Activated CD4-positive, alpha-beta memory T cell treated with anti-CD3 and anti-CD28 coated beads for 36 hours (primary cell): Measurements from ENCODE around the gene CPE. TPM values are rescaled to one million over a fixed set of nuclear protein-coding genes. Genes with fewer than 3 reads are reported as not detected.
"Not testable (repeated sequence)": the region's sequence is repeated elsewhere in the genome, so short reads cannot be mapped to it uniquely, and the experiment has no call there.

Experiments
- CTCF ChIA-PET: fragments of 350-600 bp; sonication (Branson Sonifier 250); formaldehyde crosslinking; loops from one replicate; lab custom pipeline; 2021; ENCODE audit warnings: antibody characterized with exemption, inconsistent platforms; lab: Charles Lee
- POLR2A ChIA-PET: fragments of 350-600 bp; sonication (Branson Sonifier 250); formaldehyde crosslinking; loops from one replicate; lab custom pipeline; 2021; ENCODE audit warnings: antibody characterized with exemption; lab: Charles Lee
- DNase-seq: peaks from one replicate; pipeline ENCODE4 v3.0.0-alpha.2; 2020
- H3K27ac Mint-ChIP-seq: one replicate; pipeline ENCODE4 v1.8.0; 2021; ENCODE audit warnings: mixed read lengths
- H3K27me3 Mint-ChIP-seq: one replicate; pipeline ENCODE4 v1.8.0; 2021; ENCODE audit warnings: mixed read lengths
- H3K36me3 Mint-ChIP-seq: one replicate; pipeline ENCODE4 v1.8.0; 2021; ENCODE audit warnings: mixed read lengths
- H3K4me1 Mint-ChIP-seq: one replicate; pipeline ENCODE4 v1.8.0; 2021; ENCODE audit warnings: low read depth, mixed read lengths
- H3K4me3 Mint-ChIP-seq: one replicate; pipeline ENCODE4 v1.8.0; 2021; ENCODE audit warnings: mild to moderate bottlenecking, mixed read lengths
- H3K9me3 Mint-ChIP-seq: one replicate; pipeline ENCODE4 v1.8.0; 2021; ENCODE audit warnings: mixed read lengths
- intact Hi-C: fragments of 100-400 bp; cut with micrococcal nuclease; formaldehyde crosslinking; loops from one replicate; pipeline ENCODE4 v1.15.1; 2023
- total RNA-seq, 2 experiments: library from RNA; stranded (reverse); gene quantifications; one replicate each; pipeline ENCODE4 v1.2.3, GENCODE V29; 2021

CPE gene
- total RNA-seq, 2 experiments from 2014 or later: not detected

DNA sequence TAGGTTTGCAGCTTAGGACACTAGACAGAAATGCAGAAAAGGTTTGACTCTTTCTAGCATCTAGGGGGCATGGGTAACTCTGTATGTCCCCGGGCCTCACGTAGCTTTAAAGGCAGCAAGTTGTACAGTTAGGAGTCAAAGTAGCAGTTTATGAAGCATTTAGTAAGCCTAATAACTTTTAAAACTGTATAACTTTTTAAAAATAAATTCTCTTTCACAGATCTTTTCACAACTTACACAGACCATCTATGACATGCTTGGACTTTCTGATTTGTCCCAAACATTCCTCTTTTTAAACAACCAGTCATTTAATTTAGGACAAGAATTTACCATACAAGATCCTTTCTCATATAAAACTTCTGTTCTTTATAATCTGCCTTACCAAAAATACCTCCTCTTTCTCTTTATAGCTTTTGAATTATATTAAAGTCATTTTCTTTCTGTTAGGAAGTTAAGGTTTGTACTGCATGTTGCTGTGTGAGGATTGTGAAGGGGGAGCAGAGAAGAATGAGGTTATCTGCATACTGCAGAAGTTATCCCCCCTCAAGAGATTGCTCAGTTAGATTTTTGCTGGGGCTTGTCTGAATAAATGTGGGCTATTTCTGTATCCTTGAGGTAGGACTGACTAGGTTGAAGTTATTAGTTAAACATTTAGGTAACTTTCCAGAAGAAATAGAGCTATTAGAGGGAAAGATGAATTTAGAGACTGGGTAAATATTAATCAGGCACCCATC is 94.3 kb downstream of the CPE start:
- ChIA-PET CTCF (interaction anchor here (0.8 to 2.6 kb wide), 3 partner anchors 9 to 694 kb away, joined by 4 to 9 read pairs (median 5); no protein-coding TSS in a partner anchor), POLR2A (no interaction called here)
- intact Hi-C loops: no loop called here

DNA sequence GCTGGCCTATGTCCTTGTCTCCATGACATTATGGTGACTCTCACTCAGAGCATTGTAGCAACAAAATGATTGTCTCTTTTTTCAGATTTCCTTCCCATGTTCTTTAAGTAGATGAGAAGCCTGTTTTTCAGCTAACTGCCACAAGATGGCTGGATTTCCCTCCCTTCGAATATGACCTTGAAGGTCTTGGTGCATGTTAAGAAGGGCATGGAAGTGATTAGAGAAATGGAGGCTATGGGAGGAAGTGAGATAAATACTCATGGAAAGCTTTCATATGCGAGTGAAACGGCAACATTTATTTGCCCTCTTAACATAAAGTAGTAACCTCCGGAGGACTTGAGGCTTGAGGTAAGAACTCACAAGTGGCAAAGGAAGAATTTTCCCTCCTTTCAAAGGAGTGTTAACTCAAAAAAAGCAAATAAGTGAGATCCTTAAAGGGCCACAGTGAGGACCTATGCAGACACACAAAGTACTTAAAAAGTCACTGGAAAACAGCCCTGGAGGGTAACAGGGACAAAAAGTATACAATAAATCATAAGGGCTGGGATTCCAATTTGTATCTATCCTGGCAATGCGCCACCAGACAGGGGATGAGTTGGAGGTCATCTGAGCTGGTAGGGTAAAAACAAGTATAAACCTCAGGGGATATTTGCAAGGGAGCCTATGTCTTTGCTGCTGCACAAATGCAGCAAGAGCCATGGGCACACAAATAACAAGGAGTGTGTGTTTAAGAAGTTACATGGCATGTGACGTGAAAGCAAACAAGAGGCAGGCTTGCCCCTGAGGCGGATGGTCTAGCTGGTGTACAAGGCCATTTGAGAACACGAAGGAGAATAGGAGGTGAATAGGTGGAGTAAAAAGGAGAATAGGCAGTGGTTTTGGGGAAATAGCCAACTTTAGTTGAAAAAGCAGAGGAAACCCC is 96.2 kb downstream of the CPE start:
- POLR2A ChIA-PET: no interaction called here
- H3K9me3 Mint-ChIP-seq: peaks cover 9% of the 10 kb centered on the region
- CTCF ChIA-PET: no interaction called here
- H3K27me3 Mint-ChIP-seq: peaks cover 6% of the 10 kb centered on the region
- no peaks in the 10 kb centered on the region for H3K4me1 Mint-ChIP-seq
- intact Hi-C loops: no loop called here
- no peak overlapping the region for H3K27ac Mint-ChIP-seq
- H3K4me3 Mint-ChIP-seq: no peak overlapping the region
- DNase-seq: no peak
- peaks cover 5% of the 10 kb centered on the region for H3K36me3 Mint-ChIP-seq

More for the DNA sequence above, 94.3 kb downstream of the CPE start:
- H3K4me3 Mint-ChIP-seq: no peak overlapping the region
- peaks cover 5% of the 10 kb centered on the region for H3K36me3 Mint-ChIP-seq
- peaks cover 9% of the 10 kb centered on the region for H3K9me3 Mint-ChIP-seq
- no peak overlapping the region for H3K27ac Mint-ChIP-seq
- H3K4me1 Mint-ChIP-seq: no peaks in the 10 kb centered on the region
- H3K27me3 Mint-ChIP-seq: peaks cover 6% of the 10 kb centered on the region
- DNase-seq: no peak

DNA sequence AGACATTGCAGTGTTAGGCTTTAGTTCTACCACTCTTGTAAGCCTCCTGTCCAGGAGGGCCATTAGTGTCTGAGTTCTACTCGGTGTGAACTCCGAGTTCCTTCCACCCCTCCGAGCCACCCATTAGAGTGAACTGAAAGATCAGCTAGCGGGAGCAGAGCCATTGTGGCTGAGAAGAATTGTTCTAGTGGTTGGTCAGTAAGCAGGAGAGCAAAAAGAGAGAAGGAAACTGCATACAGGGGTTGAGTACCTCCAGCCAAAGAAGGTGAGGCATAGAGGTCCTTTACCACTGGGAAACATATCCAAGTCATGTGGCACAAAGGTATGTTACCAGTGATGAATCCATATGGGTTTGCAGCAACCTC is 96.9 kb downstream of the CPE start:
- DNase-seq: no peak
- POLR2A ChIA-PET: no interaction called here
- Mint-ChIP-seq H3K4me3 (no peak overlapping the region), H3K36me3 (peaks cover 5% of the 10 kb centered on the region), H3K4me1 (no peaks in the 10 kb centered on the region), H3K27ac (no peak overlapping the region), H3K9me3 (peaks cover 9% of the 10 kb centered on the region), H3K27me3 (peaks cover 6% of the 10 kb centered on the region)
- intact Hi-C loops: no loop called here
- CTCF ChIA-PET: no interaction called here

DNA sequence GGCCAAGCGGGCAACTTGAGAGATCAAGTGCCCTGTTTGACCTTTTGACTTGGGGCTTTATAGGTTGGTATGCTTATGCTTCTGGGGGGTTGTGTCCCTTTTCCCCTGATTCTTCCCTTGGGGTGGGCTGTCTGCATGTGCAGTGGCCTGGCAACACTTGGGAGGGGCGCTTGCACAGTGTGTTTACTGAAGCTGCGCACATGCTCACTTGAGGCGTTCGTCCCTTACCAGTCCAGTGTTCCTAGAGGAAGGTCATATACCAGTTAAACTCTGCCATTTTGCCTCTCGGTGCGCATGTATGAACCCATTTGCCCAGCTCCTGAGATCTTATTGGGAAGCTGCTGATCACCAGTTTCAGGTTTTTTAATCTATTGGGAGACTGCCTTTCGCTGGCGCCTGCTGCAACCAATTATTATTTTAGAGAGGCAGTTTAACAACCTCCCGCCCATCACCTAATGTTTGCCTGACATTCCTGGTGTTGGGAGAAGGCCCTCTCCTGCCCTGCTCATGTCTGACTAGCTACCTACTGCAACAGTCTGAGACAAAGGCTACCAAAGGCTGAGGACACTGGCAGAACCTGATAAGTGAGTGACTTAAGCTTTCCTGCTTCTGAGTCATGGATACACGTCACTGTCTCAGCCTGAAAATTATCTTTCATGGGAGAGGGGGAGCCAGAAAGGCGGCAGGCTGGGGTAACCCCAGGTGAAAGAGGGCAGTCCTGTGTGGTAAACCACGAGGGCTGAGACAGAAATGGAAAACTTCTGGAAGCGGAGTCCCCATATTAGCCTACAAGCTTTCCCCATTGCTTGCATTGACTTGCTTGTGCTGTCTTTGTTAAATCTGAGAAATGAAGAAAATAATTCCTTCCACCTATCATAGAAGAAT is 97.6 kb downstream of the CPE start:
- Mint-ChIP-seq H3K27me3 (peaks cover 6% of the 10 kb centered on the region), H3K9me3 (peaks cover 9% of the 10 kb centered on the region), H3K4me1 (no peaks in the 10 kb centered on the region), H3K4me3 (no peak overlapping the region), H3K27ac (no peak overlapping the region), H3K36me3 (peaks cover 5% of the 10 kb centered on the region)
- intact Hi-C loops: no loop called here
- CTCF ChIA-PET: interaction anchor here (0.9 to 1.7 kb wide), 2 partner anchors 10 to 17 kb away, joined by 3 to 7 read pairs; no protein-coding TSS in a partner anchor
- POLR2A ChIA-PET: no interaction called here
- DNase-seq: no peak

DNA sequence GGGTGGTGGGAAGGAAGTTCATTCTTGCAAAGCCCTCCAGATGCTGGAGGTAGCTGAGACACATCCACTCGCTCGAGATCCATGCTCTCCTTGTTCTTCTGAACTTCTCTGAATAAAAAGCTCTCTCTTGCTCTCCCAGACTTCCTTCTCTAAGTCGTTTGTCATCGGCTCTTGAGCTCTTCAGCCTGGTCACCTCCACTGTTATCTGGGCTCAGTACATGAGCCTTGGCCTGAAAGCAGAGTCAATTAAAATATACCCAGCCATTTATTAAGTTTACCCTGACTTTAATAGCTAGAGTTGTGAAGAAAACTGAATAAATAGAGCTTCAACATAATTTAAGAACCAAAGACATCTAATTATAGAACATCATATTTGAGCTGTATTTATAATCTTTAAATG is 99.0 kb downstream of the CPE start:
- H3K36me3 Mint-ChIP-seq: peaks cover 5% of the 10 kb centered on the region
- POLR2A ChIA-PET: no interaction called here
- CTCF ChIA-PET: interaction anchor here (1.7 kb wide), 1 partner anchor 16 kb away, joined by 7 read pairs; no protein-coding TSS in a partner anchor
- H3K9me3 Mint-ChIP-seq: peaks cover 6% of the 10 kb centered on the region
- DNase-seq: no peak
- H3K27ac Mint-ChIP-seq: no peak overlapping the region
- H3K27me3 Mint-ChIP-seq: peaks cover 6% of the 10 kb centered on the region
- H3K4me3 Mint-ChIP-seq: no peak overlapping the region
- intact Hi-C loops: no loop called here
- H3K4me1 Mint-ChIP-seq: no peaks in the 10 kb centered on the region

DNA sequence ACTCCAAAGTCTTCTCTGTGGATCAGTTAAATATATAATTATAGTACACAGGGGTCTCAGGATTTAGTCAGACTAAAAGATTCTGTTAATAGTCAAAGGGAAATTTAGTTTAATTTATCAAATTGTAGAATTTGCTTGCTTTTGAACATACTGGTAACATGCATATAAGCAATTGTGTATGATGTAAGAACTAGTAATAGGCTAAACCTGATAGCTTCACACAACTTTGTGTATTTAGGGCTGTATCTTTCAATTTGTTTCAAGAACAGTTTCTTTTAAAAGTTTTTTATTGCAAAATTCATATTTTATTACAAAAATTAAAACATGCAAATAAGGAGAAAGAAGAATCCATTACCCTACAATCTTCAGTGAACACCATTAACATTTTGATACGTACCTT is 99.5 kb downstream of the CPE start:
- ChIA-PET CTCF (interaction anchor here (1.7 kb wide), 1 partner anchor 15 kb away, joined by 7 read pairs; no protein-coding TSS in a partner anchor), POLR2A (no interaction called here)
- peaks cover 3% of the 10 kb centered on the region for H3K9me3 Mint-ChIP-seq
- H3K4me3 Mint-ChIP-seq: no peak overlapping the region
- peaks cover 3% of the 10 kb centered on the region for H3K36me3 Mint-ChIP-seq
- no peaks in the 10 kb centered on the region for H3K4me1 Mint-ChIP-seq
- H3K27ac Mint-ChIP-seq: no peak overlapping the region
- intact Hi-C loops: no loop called here
- peaks cover 4% of the 10 kb centered on the region for H3K27me3 Mint-ChIP-seq
- no peak for DNase-seq

DNA sequence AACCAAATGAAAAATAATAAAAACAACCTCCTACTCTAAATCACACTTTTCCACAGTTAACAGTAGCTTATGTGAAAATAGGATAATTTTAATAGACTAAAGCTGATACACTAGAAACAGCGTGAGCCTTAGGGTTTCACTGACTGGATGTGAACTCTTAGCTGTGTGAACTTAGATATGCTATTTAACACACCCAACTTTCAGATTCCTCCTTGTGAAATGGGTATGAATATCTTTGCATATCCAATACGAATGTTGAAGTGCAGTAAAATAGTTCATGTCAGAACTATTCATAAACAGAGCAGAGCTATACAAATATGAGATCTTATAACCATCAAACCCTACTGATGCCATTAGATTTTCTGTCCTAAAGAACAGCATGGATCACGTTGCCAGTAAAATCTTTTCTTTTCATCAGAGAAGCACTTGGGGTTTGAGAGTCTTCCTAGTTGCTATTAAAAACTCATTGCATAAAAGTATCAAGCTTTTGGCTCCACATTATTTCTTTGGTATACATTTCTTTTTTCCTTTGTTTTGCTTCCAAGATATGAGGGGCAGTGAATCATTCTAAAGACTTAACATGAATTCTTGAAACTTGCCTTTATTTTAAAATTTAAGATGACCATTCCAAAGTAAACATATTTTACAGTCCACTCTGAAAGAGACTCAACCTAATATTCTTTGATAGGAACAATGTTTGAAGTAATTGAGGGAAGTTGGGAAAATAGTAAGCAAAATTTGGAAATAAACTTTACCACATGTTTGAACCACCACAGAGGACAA is 102.4 kb downstream of the CPE start:
- Mint-ChIP-seq H3K4me3 (no peak overlapping the region), H3K27ac (no peak overlapping the region), H3K27me3 (peaks cover 4% of the 10 kb centered on the region), H3K9me3 (no peaks in the 10 kb centered on the region), H3K36me3 (no peaks in the 10 kb centered on the region), H3K4me1 (no peaks in the 10 kb centered on the region)
- intact Hi-C loops: no loop called here
- POLR2A ChIA-PET: no interaction called here
- CTCF ChIA-PET: interaction anchor here (2.9 kb wide), 1 partner anchor 13 kb away, joined by 20 read pairs; no protein-coding TSS in a partner anchor
- no peak for DNase-seq

DNA sequence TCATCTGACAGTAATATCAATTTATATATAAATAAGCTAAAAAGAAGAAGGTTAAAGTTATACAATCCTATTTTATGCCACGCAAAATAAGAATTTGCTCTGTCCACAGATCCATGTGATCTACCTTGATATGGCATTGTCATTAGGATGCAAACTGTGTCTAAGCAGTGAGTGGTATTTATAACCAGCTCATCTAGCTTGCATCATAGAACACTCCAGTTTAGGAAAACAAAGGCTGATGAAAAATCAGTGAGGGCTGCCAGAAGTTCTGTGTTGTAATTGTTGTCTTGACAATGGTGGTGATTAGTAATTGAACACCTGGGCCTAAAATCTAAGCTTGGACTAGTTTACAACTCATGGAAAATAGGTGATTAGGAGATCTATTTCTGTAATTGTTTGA is 111.0 kb downstream of the CPE start:
- Mint-ChIP-seq H3K27me3 (peaks cover 27% of the 10 kb centered on the region), H3K27ac (no peak overlapping the region), H3K4me1 (peaks cover 3% of the 10 kb centered on the region), H3K9me3 (no peaks in the 10 kb centered on the region), H3K36me3 (no peaks in the 10 kb centered on the region), H3K4me3 (no peak overlapping the region)
- intact Hi-C loops: no loop called here
- CTCF ChIA-PET: interaction anchor here (1.3 kb wide), 1 partner anchor 44 kb away, joined by 4 read pairs; no protein-coding TSS in a partner anchor
- POLR2A ChIA-PET: no interaction called here
- no peak for DNase-seq

DNA sequence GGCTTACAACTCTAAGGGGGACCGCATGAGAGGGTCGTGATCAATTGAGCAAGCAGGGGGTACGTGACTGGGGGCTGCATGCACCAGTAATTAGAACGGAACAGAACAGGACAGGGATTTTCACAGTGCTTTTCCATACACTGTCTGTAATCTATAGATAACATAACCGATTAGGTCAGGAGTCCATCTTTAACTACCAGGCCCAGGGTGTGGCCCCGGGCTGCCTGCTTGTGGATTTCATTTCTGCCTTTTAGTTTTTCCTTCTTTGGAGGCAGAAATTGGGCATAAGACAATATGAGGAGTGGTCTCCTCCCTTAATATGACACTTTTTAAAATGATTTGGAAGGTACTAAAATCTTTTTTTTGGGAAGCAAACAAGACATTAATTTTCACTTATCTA is 113.8 kb downstream of the CPE start:
- H3K4me1 Mint-ChIP-seq, DNase-seq, POLR2A ChIA-PET, H3K36me3 Mint-ChIP-seq, H3K9me3 Mint-ChIP-seq, H3K27ac Mint-ChIP-seq, H3K4me3 Mint-ChIP-seq: not testable (repeated sequence)
- intact Hi-C loops: loop anchor here (2.0 kb wide), 1 partner anchor 44 kb away; no protein-coding TSS in a partner anchor
- CTCF ChIA-PET: interaction anchor here (0.6 to 3.5 kb wide), 18 partner anchors 8 to 602 kb away, joined by 3 to 20 read pairs (median 6); partner anchors contain the start of gene TMEM192
- peaks cover 16% of the 10 kb centered on the region for H3K27me3 Mint-ChIP-seq

DNA sequence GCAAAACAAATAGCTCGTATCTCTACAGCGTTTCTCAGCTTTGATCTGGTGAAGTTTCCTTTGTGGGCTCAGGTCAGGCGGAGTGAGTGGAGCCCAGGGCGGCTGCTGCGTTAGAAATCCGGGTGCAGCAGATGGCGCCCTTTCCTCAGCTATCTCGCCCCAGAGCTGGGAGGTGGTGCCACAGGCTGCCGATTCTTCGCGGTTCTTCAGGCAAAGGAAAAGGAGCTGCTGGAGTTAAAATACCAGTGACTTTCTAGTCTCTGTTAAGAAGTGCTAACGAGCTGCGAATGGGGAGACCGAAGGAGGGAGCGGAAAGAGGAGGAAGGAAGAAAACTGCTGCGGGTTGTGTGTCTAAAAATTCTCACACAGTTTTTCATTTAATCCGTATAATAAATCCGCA is 114.6 kb downstream of the CPE start:
- Mint-ChIP-seq H3K36me3 (no peaks in the 10 kb centered on the region), H3K4me3 (peak overlapping the region; percentile 14), H3K4me1 (peaks cover 3% of the 10 kb centered on the region), H3K27ac (no peak overlapping the region), H3K27me3 (peaks cover 11% of the 10 kb centered on the region), H3K9me3 (no peaks in the 10 kb centered on the region)
- ChIA-PET POLR2A (no interaction called here), CTCF (interaction anchor here (0.6 to 3.5 kb wide), 22 partner anchors 9 to 603 kb away, joined by 3 to 20 read pairs (median 5); partner anchors contain the start of gene TMEM192)
- intact Hi-C loops: loop anchor here (2.0 kb wide), 1 partner anchor 43 kb away; no protein-coding TSS in a partner anchor
- DNase-seq: peak; percentile 81
